Caki2 (cell line): Measurements from ENCODE around the gene FUOM. TPM values are rescaled to one million over a fixed set of nuclear protein-coding genes. Genes with fewer than 3 reads are reported as not detected.

Source experiments
- DNase-seq: peaks from one replicate; pipeline ENCODE4 v3.0.0-alpha.2; 2015; ENCODE audit warnings: low read depth
- in situ Hi-C: cut with HindIII; loops from 2 replicates; pipeline ENCODE4 v1.10.0; 2016; ENCODE audit warnings: low sequenced_read_pairs, low pct_unique_long_range_greater_than_20kb, mixed read lengths
- total RNA-seq: library from RNA; depleted of rRNA; stranded (reverse); fragments of >200 nt; shearing (Covaris generic); gene quantifications from 2 replicates; pipeline ENCODE4 v1.2.3, GENCODE V29; 2014; ENCODE audit warnings: low replicate concordance; rRNA removed

The FUOM gene
- 26.6 and 38.3 TPM in 2 replicates for total RNA-seq

- in situ Hi-C loops: no loop called here
- DNase-seq: peak; percentile 54
Observed at GRCh38 chr10:133357285-133358161, at the start of gene FUOM. TSS of gene FUOM (minus strand) at chr10:133358019. CDS start at chr10:133358007, 12 bp downstream.

GRCh38 chr10:133405844-133406527 lies 48.2 kb upstream of the FUOM start:
- in situ Hi-C loops: no loop called here
- no peak for DNase-seq

- in situ Hi-C loops: no loop called here
- DNase-seq: no peak
Observed at GRCh38 chr10:133405272-133405671, 47.5 kb upstream of the FUOM start.

GRCh38 chr10:133403784-133404183 lies 46.0 kb upstream of the FUOM start:
- in situ Hi-C loops: no loop called here
- DNase-seq: no peak

- in situ Hi-C loops: no loop called here
- no peak for DNase-seq
Observed at GRCh38 chr10:133403359-133403758, 45.5 kb upstream of the FUOM start.

GRCh38 chr10:133401981-133402725 lies 44.3 kb upstream of the FUOM start:
- no peak for DNase-seq
- in situ Hi-C loops: no loop called here

GRCh38 chr10:133401500-133401899 lies 43.7 kb upstream of the FUOM start:
- no peak for DNase-seq
- in situ Hi-C loops: no loop called here

- DNase-seq: no peak
- in situ Hi-C loops: no loop called here
Observed at GRCh38 chr10:133400624-133401424, 43.0 kb upstream of the FUOM start.

GRCh38 chr10:133399123-133399601 lies 41.3 kb upstream of the FUOM start:
- no peak for DNase-seq
- in situ Hi-C loops: no loop called here

GRCh38 chr10:133397938-133398337 lies 40.1 kb upstream of the FUOM start:
- DNase-seq: no peak
- in situ Hi-C loops: no loop called here

- no peak for DNase-seq
- in situ Hi-C loops: no loop called here
Observed at GRCh38 chr10:133396035-133396624, 38.3 kb upstream of the FUOM start.

GRCh38 chr10:133394801-133395221 lies 37.0 kb upstream of the FUOM start:
- in situ Hi-C loops: no loop called here
- DNase-seq: no peak

- in situ Hi-C loops: no loop called here
Observed at GRCh38 chr10:133394064-133394663, 36.3 kb upstream of the FUOM start, which contains the start of gene MTG1. TSS of gene MTG1 (plus strand) at chr10:133394157. CDS start at chr10:133394221, 64 bp downstream.

GRCh38 chr10:133393401-133394063 lies 35.7 kb upstream of the FUOM start:
- in situ Hi-C loops: no loop called here
- no peak for DNase-seq

More at GRCh38 chr10:133394064-133394663, 36.3 kb upstream of the FUOM start, which contains the start of gene MTG1:
- peak; percentile 95 for DNase-seq

- in situ Hi-C loops: no loop called here
- DNase-seq: no peak
Observed at GRCh38 chr10:133391761-133392518, 34.1 kb upstream of the FUOM start.

- in situ Hi-C loops: no loop called here
- DNase-seq: no peak
Observed at GRCh38 chr10:133391249-133391635, 33.4 kb upstream of the FUOM start.
